ENCODE measurements around the gene PTPRN2. TPM values are rescaled to one million over a fixed set of nuclear protein-coding genes. Genes with fewer than 3 reads are reported as not detected.

PTPRN2 gene
- total and polyA plus RNA-seq, 2 of the 13 experiments (the other 11 are each of a cell fraction or from before 2014, with no cell fraction given) = 2.5 to 24.2 TPM

DNA sequence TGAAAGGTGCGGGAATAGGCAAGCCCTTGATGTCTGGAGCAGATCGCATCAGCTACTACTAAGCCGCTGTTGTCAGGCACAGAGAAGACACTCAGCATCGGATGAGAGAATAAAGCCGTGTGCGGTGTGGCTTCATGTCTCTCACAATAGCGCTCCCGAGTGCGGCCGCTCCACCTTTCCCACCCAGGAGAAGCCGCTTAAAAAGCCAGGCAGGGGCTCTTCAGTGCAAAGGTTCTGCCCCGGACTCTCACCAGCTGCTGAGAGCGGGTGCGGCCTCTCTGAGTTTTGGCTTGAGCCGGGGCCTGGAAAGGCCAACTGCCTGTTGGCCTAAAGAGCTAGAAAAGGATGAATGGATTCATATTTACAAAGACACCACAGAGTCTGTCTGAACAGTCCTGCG is 650.2 kb downstream of the PTPRN2 start:
- in situ Hi-C loops (cut with HindIII; ENCODE audit: extremely low pct_ligation_motif_present, low pct_unique_long_range_greater_than_20kb) = no loop called here
- Histone ChIP-seq H3K9ac (ENCODE audit: insufficient read depth, low read depth, low read length) (no peak overlapping the region), H3K4me2 (ENCODE audit: low read depth, low read length) (no peak overlapping the region), H3K79me2 (ENCODE audit: insufficient read depth, low read length) (no peaks in the 10 kb centered on the region), H3K4me3 (replicated peaks in 1 of 3; ENCODE audit: insufficient read depth in 1 of 3, low read depth in 2 of 3, low read length in 3 of 3) (no peak overlapping the region), H3K27ac (ENCODE audit: extremely low read length, insufficient read depth, low read length) (no peak overlapping the region), H3K4me1 (ENCODE audit: insufficient read depth, low read length) (no peaks in the 10 kb centered on the region), H4K20me1 (ENCODE audit: insufficient read depth, low read length) (peaks cover 17% of the 10 kb centered on the region; the same call in 1 of the 2 replicates), H3K9me3 (ENCODE audit: low read length) (peaks cover 21% of the 10 kb centered on the region), H2AFZ (ENCODE audit: low read length) (no peak overlapping the region), H3K27me3 (ENCODE audit: control insufficient read depth in 1 of 2, insufficient read depth in 2 of 2, low read length in 2 of 2) (no peaks in the 10 kb centered on the region; a peak in 1 of 5 replicates), H3K36me3 (replicated peaks in 1 of 2; ENCODE audit: control insufficient read depth in 1 of 2, insufficient read depth in 2 of 2, low read length in 2 of 2) (no peaks in the 10 kb centered on the region)
- ChIA-PET POLR2A (no interaction called here), CTCF (ENCODE audit: low intra/inter-chr PET ratio, low total read pairs) (no interaction called here)
- no TSS peak for BruUV-seq (replicated peaks)
- 92% methylated on average over 8 of the region's 16 CpGs for WGBS (ENCODE audit: low lambda C conversion rate)
- DNase-seq (ENCODE audit: low spot score) = no peak
- no peak for ATAC-seq
- intact Hi-C loops (cut with micrococcal nuclease; ENCODE audit: unreplicated experiment) = no loop called here
- FAIRE-seq = no peak
- TF ChIP-seq, protein P1, sequence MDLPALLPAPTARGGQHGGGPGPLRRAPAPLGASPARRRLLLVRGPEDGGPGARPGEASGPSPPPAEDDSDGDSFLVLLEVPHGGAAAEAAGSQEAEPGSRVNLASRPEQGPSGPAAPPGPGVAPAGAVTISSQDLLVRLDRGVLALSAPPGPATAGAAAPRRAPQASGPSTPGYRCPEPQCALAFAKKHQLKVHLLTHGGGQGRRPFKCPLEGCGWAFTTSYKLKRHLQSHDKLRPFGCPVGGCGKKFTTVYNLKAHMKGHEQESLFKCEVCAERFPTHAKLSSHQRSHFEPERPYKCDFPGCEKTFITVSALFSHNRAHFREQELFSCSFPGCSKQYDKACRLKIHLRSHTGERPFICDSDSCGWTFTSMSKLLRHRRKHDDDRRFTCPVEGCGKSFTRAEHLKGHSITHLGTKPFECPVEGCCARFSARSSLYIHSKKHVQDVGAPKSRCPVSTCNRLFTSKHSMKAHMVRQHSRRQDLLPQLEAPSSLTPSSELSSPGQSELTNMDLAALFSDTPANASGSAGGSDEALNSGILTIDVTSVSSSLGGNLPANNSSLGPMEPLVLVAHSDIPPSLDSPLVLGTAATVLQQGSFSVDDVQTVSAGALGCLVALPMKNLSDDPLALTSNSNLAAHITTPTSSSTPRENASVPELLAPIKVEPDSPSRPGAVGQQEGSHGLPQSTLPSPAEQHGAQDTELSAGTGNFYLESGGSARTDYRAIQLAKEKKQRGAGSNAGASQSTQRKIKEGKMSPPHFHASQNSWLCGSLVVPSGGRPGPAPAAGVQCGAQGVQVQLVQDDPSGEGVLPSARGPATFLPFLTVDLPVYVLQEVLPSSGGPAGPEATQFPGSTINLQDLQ (CRISPR knock-in tag; IDR thresholded peaks at IDR 0.05) = no peak
- TF ChIP-seq MED8 (CRISPR knock-in tag; IDR thresholded peaks at IDR 0.05; ENCODE audit: insufficient replicate concordance) (no peak), HNRNPUL1 (IDR thresholded peaks at IDR 0.05; ENCODE audit: low read depth, low read length) (no peak), ZNF619 (CRISPR knock-in tag; IDR thresholded peaks at IDR 0.05) (no peak), TCF12 (IDR thresholded peaks at IDR 0.05) (no peak), TCF12 (CRISPR knock-in tag; IDR thresholded peaks at IDR 0.05) (no peak), YEATS2 (CRISPR knock-in tag; IDR thresholded peaks at IDR 0.05; ENCODE audit: borderline replicate concordance) (no peak), CBX5 (CRISPR knock-in tag; IDR thresholded peaks at IDR 0.05; ENCODE audit: borderline replicate concordance) (no peak), SMC3 (IDR thresholded peaks at IDR 0.05; ENCODE audit: low read length) (no peak), ZNF343 (CRISPR knock-in tag; IDR thresholded peaks at IDR 0.05) (no peak), ZBTB1 (CRISPR knock-in tag; IDR thresholded peaks at IDR 0.05; ENCODE audit: borderline replicate concordance) (no peak), ZNF431 (CRISPR knock-in tag; IDR thresholded peaks at IDR 0.05; ENCODE audit: borderline replicate concordance, low read depth) (no peak), NFYB (CRISPR knock-in tag; IDR thresholded peaks at IDR 0.05) (no peak), CBFB (CRISPR knock-in tag; IDR thresholded peaks at IDR 0.05) (no peak), MBNL3 (CRISPR knock-in tag; conservative IDR thresholded peaks at IDR 0.05) (no peak), ZNF317 (CRISPR knock-in tag; IDR thresholded peaks at IDR 0.05) (no peak), POLR2G (IDR thresholded peaks at IDR 0.05; ENCODE audit: low read depth, low read length) (no peak), GABPB1 (CRISPR knock-in tag; IDR thresholded peaks at IDR 0.05) (no peak)
- TF ChIP-seq, protein P2, sequence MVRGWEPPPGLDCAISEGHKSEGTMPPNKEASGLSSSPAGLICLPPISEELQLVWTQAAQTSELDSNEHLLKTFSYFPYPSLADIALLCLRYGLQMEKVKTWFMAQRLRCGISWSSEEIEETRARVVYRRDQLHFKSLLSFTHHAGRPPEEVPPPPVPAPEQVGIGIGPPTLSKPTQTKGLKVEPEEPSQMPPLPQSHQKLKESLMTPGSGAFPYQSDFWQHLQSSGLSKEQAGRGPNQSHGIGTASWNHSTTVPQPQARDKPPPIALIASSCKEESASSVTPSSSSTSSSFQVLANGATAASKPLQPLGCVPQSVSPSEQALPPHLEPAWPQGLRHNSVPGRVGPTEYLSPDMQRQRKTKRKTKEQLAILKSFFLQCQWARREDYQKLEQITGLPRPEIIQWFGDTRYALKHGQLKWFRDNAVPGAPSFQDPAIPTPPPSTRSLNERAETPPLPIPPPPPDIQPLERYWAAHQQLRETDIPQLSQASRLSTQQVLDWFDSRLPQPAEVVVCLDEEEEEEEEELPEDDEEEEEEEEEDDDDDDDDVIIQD (CRISPR knock-in tag; IDR thresholded peaks at IDR 0.05; ENCODE audit: low read depth) = no peak
- TF ChIP-seq, protein P3, sequence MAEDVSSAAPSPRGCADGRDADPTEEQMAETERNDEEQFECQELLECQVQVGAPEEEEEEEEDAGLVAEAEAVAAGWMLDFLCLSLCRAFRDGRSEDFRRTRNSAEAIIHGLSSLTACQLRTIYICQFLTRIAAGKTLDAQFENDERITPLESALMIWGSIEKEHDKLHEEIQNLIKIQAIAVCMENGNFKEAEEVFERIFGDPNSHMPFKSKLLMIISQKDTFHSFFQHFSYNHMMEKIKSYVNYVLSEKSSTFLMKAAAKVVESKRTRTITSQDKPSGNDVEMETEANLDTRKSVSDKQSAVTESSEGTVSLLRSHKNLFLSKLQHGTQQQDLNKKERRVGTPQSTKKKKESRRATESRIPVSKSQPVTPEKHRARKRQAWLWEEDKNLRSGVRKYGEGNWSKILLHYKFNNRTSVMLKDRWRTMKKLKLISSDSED (CRISPR knock-in tag; IDR thresholded peaks at IDR 0.05) = no peak
